GM12878 (cell line): ENCODE results near the gene METTL5. TPM values are rescaled to one million over a fixed set of nuclear protein-coding genes. Genes with fewer than 3 reads are reported as not detected.

Experiments used
- EED ChIP-seq: sonication (generic); IDR thresholded peaks from 2 replicates; pipeline ENCODE4 v1.6.1; 2016; ENCODE audit warnings: antibody characterized with exemption, low read depth
- NR2C1 ChIP-seq: fragments of 450-650 bp; IDR thresholded peaks from 2 replicates; pipeline ENCODE4 v1.6.1; 2017; ENCODE audit warnings: antibody characterized with exemption, mild to moderate bottlenecking, moderate library complexity
- NR2C2 ChIP-seq: IDR thresholded peaks from 2 replicates; pipeline ENCODE4 v1.6.1; 2011; ENCODE audit warnings: borderline replicate concordance, low read depth; ENCODE audit not compliant: control insufficient read depth, insufficient read length
- PML ChIP-seq: IDR thresholded peaks from 2 replicates; pipeline ENCODE4 v1.6.1; 2012; ENCODE audit warnings: low read length, inconsistent platforms
- POLR2AphosphoS2 ChIP-seq: IDR thresholded peaks from 2 replicates; pipeline ENCODE4 v1.6.1; 2011; ENCODE audit warnings: low read depth, mild to moderate bottlenecking, low read length, improper control_type of control experiment, moderate library complexity
- RCOR1 ChIP-seq: conservative IDR thresholded peaks from 2 replicates; pipeline ENCODE4 v1.6.1; 2012; ENCODE audit warnings: low read depth, low read length, improper control_type of control experiment
- TAF1 ChIP-seq: IDR thresholded peaks from 2 replicates; pipeline ENCODE4 v1.6.1; 2011; ENCODE audit warnings: mild to moderate bottlenecking, low read depth, low read length, borderline replicate concordance
- polyA plus RNA-seq, 11 experiments: library from polyadenylated mRNA; depleted of rRNA in 4 of 11; unstranded in 6 of 11; stranded (reverse) in 5 of 11; fragments of >200 nt; fragmentation: Nextera tagmentation in 4 of 11; fragmentation: Illumina TruSeq in 1 of 11; extraction: Ambion mirVana in 4 of 11; extraction: Trizol in 1 of 11; gene quantifications; 1 replicate in 1 of 11; 2 replicates in 10 of 11; pipeline versions ENCODE4 v1.2.1 to v1.2.3, GENCODE V29; 2011 to 2016; ENCODE audit warnings: inconsistent platforms in 2 of 11, missing spikeins in 2 of 11, low read depth in 1 of 11
- total RNA-seq, 4 experiments: library from RNA; depleted of rRNA in 3 of 4; stranded (reverse); fragments of >200 nt in 3 of 4; fragmentation: Illumina TruSeq in 1 of 4; extraction: Trizol in 1 of 4; gene quantifications; 2 replicates each; pipeline versions ENCODE4 v1.2.1 to v1.2.3, GENCODE V29; 2013 to 2021
- TF ChIP-seq, protein P1 (sequence below): fragments of 450-650 bp; IDR thresholded peaks from 2 replicates; pipeline ENCODE4 v1.6.1; 2017; ENCODE audit warnings: antibody characterized with exemption, mild to moderate bottlenecking, moderate library complexity
- TF ChIP-seq, protein P2 (sequence below): fragments of 450-650 bp; IDR thresholded peaks from 2 replicates; pipeline ENCODE4 v1.6.1; 2016; ENCODE audit warnings: mild to moderate bottlenecking
- TF ChIP-seq, protein P3 (sequence below): IDR thresholded peaks from 2 replicates; pipeline ENCODE4 v1.6.1; 2012; ENCODE audit warnings: low read depth, low read length, improper control_type of control experiment
- TF ChIP-seq, protein P4 (sequence below): fragments of 450-650 bp; IDR thresholded peaks from 2 replicates; pipeline ENCODE4 v1.6.1; 2017; ENCODE audit warnings: low read depth, mild to moderate bottlenecking, moderate library complexity
- TF ChIP-seq, protein P5 (sequence below): fragments of 450-650 bp; conservative IDR thresholded peaks from 2 replicates; pipeline ENCODE4 v1.6.1; 2017; ENCODE audit warnings: mild to moderate bottlenecking, moderate library complexity
- TF ChIP-seq, protein P6 (sequence below), 3 experiments: IDR thresholded peaks in 2 of 3; conservative IDR thresholded peaks in 1 of 3; 2 replicates each; pipeline ENCODE4 v1.5.1; 2011; ENCODE audit warnings: low read depth in 3 of 3, low read length in 3 of 3, mild to moderate bottlenecking in 3 of 3, control low read depth in 2 of 3, moderate library complexity in 2 of 3, inconsistent platforms in 1 of 3, mixed read lengths in 1 of 3; ENCODE audit not compliant: control insufficient read depth in 2 of 3, insufficient read depth in 1 of 3; ENCODE audit errors: extremely low read depth in 1 of 3

METTL5 gene
- total and polyA plus RNA-seq, 10 of the 15 experiments (the other 5 are each of a cell fraction or from before 2014, with no cell fraction given): 55.0 to 204 (median 87.4) TPM

DNA sequence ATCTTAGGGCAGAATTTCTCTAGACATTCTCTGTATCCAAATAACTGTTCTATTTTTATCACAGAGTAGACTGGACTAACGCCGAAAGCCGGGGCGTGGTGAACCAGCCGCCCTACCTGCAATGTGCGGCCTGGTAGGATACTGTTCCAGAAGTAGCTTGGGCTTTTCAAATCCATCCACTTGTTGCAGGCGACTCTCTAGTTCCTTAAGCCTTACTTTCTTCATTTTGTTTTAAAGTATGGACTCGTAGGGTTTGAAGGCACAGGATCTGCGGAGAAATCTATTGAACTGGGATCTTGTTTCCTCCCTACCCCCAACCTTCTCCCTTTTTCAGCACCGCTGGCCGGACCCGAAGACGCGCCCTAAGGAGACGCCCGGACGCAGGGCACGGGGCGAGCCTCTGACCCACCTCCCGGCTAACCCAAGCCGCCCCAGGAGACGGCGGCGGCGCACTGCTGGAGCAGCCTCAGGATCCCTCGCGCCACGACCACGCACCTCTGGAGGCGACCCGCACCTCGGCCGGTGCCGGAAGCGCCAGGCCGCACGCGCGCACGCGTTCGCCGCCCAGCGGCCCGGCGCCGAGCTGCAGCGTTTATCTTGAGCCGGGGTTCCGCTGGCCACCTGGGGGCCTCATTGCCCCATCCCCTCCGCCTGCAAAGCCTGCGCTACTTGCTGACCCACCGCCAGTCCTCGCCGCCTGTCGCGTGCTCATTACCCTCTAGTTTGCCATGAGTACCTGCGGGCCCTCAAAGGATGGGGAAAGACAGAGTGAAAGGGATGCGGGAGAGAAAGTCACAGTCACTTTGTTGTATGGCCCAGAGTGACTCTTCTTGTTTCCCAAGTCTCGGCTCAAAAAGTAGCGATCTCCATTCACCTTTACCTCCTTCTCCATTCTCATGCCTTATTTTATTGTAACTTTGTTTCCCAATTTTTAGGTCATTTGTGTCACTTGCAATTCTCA is at the start of gene METTL5 (continued):
- TF ChIP-seq, protein P1, sequence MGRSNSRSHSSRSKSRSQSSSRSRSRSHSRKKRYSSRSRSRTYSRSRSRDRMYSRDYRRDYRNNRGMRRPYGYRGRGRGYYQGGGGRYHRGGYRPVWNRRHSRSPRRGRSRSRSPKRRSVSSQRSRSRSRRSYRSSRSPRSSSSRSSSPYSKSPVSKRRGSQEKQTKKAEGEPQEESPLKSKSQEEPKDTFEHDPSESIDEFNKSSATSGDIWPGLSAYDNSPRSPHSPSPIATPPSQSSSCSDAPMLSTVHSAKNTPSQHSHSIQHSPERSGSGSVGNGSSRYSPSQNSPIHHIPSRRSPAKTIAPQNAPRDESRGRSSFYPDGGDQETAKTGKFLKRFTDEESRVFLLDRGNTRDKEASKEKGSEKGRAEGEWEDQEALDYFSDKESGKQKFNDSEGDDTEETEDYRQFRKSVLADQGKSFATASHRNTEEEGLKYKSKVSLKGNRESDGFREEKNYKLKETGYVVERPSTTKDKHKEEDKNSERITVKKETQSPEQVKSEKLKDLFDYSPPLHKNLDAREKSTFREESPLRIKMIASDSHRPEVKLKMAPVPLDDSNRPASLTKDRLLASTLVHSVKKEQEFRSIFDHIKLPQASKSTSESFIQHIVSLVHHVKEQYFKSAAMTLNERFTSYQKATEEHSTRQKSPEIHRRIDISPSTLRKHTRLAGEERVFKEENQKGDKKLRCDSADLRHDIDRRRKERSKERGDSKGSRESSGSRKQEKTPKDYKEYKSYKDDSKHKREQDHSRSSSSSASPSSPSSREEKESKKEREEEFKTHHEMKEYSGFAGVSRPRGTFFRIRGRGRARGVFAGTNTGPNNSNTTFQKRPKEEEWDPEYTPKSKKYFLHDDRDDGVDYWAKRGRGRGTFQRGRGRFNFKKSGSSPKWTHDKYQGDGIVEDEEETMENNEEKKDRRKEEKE: no peak
- TF ChIP-seq, protein P2, sequence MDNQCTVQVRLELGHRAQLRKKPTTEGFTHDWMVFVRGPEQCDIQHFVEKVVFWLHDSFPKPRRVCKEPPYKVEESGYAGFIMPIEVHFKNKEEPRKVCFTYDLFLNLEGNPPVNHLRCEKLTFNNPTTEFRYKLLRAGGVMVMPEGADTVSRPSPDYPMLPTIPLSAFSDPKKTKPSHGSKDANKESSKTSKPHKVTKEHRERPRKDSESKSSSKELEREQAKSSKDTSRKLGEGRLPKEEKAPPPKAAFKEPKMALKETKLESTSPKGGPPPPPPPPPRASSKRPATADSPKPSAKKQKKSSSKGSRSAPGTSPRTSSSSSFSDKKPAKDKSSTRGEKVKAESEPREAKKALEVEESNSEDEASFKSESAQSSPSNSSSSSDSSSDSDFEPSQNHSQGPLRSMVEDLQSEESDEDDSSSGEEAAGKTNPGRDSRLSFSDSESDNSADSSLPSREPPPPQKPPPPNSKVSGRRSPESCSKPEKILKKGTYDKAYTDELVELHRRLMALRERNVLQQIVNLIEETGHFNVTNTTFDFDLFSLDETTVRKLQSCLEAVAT: 0 out of 2 replicates have a peak, but pooled peaks have one; percentile 28
- peak; percentile 67; the same call in 1 of the 2 replicates for TF ChIP-seq TAF1
- TF ChIP-seq, protein P3, sequence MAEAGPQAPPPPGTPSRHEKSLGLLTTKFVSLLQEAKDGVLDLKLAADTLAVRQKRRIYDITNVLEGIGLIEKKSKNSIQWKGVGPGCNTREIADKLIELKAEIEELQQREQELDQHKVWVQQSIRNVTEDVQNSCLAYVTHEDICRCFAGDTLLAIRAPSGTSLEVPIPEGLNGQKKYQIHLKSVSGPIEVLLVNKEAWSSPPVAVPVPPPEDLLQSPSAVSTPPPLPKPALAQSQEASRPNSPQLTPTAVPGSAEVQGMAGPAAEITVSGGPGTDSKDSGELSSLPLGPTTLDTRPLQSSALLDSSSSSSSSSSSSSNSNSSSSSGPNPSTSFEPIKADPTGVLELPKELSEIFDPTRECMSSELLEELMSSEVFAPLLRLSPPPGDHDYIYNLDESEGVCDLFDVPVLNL: no peak
- peak; percentile 49; the same call in 1 of the 2 replicates for TF ChIP-seq PML
- TF ChIP-seq, protein P4, sequence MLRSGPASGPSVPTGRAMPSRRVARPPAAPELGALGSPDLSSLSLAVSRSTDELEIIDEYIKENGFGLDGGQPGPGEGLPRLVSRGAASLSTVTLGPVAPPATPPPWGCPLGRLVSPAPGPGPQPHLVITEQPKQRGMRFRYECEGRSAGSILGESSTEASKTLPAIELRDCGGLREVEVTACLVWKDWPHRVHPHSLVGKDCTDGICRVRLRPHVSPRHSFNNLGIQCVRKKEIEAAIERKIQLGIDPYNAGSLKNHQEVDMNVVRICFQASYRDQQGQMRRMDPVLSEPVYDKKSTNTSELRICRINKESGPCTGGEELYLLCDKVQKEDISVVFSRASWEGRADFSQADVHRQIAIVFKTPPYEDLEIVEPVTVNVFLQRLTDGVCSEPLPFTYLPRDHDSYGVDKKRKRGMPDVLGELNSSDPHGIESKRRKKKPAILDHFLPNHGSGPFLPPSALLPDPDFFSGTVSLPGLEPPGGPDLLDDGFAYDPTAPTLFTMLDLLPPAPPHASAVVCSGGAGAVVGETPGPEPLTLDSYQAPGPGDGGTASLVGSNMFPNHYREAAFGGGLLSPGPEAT: no peak
- no peak for TF ChIP-seq NR2C2
- TF ChIP-seq, protein P5, sequence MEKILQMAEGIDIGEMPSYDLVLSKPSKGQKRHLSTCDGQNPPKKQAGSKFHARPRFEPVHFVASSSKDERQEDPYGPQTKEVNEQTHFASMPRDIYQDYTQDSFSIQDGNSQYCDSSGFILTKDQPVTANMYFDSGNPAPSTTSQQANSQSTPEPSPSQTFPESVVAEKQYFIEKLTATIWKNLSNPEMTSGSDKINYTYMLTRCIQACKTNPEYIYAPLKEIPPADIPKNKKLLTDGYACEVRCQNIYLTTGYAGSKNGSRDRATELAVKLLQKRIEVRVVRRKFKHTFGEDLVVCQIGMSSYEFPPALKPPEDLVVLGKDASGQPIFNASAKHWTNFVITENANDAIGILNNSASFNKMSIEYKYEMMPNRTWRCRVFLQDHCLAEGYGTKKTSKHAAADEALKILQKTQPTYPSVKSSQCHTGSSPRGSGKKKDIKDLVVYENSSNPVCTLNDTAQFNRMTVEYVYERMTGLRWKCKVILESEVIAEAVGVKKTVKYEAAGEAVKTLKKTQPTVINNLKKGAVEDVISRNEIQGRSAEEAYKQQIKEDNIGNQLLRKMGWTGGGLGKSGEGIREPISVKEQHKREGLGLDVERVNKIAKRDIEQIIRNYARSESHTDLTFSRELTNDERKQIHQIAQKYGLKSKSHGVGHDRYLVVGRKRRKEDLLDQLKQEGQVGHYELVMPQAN: peak; percentile 77
- TF ChIP-seq NR2C1: no peak
- no peak for TF ChIP-seq POLR2AphosphoS2
- TF ChIP-seq, protein P6, sequence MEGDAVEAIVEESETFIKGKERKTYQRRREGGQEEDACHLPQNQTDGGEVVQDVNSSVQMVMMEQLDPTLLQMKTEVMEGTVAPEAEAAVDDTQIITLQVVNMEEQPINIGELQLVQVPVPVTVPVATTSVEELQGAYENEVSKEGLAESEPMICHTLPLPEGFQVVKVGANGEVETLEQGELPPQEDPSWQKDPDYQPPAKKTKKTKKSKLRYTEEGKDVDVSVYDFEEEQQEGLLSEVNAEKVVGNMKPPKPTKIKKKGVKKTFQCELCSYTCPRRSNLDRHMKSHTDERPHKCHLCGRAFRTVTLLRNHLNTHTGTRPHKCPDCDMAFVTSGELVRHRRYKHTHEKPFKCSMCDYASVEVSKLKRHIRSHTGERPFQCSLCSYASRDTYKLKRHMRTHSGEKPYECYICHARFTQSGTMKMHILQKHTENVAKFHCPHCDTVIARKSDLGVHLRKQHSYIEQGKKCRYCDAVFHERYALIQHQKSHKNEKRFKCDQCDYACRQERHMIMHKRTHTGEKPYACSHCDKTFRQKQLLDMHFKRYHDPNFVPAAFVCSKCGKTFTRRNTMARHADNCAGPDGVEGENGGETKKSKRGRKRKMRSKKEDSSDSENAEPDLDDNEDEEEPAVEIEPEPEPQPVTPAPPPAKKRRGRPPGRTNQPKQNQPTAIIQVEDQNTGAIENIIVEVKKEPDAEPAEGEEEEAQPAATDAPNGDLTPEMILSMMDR (IDR thresholded peaks at IDR 0.05 in 2 of 3, conservative IDR thresholded peaks at IDR 0.05 in 1 of 3; ENCODE audit: control insufficient read depth in 2 of 3, extremely low read depth in 1 of 3, insufficient read depth in 1 of 3, low read depth in 3 of 3, low read length in 3 of 3): peak; percentile 85 to 99 (median 98)
- TF ChIP-seq RCOR1: no peak
- no peak for TF ChIP-seq EED
